D721Med (cell line): ENCODE data around the gene SLC4A4.

Source experiments
- DNase-seq: peaks from one replicate; pipeline ENCODE4 v3.0.0; 2011; ENCODE audit warnings: low spot score; ENCODE audit not compliant: insufficient read length
- FAIRE-seq: peaks from 2 replicates; lab custom pipeline; 2011; peaks lifted over from hg19 to GRCh38; lab: Jason Lieb, UNC
- TF ChIP-seq, protein P1 (sequence below): IDR thresholded peaks from 2 replicates; pipeline ENCODE4 v1.5.1; 2012; ENCODE audit warnings: mild to moderate bottlenecking, control low read depth; ENCODE audit not compliant: insufficient read depth; ENCODE audit errors: missing control alignments

Gene SLC4A4

DNA sequence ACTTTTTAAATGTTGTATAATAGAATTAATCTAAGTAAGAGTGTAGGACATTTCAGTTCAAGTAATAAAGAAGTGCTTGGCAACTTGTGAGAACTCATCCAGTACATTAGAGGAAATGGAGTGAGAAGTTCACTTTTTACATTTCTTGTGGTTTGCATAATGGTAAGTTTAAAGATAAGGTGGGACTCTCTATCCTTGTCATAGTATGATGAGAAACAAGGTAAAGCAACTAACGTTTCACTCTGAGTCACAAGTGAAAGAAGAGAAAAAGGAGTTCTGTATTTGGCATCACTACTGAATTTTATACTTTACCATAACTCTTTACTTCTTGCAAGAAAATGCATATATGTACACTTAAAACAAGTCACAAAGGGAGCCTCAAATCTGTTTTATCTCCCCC, 219.4 kb downstream of the SLC4A4 start:
- no peak for DNase-seq
- TF ChIP-seq, protein P1, sequence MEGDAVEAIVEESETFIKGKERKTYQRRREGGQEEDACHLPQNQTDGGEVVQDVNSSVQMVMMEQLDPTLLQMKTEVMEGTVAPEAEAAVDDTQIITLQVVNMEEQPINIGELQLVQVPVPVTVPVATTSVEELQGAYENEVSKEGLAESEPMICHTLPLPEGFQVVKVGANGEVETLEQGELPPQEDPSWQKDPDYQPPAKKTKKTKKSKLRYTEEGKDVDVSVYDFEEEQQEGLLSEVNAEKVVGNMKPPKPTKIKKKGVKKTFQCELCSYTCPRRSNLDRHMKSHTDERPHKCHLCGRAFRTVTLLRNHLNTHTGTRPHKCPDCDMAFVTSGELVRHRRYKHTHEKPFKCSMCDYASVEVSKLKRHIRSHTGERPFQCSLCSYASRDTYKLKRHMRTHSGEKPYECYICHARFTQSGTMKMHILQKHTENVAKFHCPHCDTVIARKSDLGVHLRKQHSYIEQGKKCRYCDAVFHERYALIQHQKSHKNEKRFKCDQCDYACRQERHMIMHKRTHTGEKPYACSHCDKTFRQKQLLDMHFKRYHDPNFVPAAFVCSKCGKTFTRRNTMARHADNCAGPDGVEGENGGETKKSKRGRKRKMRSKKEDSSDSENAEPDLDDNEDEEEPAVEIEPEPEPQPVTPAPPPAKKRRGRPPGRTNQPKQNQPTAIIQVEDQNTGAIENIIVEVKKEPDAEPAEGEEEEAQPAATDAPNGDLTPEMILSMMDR, result no peak
- no peak for FAIRE-seq

DNA sequence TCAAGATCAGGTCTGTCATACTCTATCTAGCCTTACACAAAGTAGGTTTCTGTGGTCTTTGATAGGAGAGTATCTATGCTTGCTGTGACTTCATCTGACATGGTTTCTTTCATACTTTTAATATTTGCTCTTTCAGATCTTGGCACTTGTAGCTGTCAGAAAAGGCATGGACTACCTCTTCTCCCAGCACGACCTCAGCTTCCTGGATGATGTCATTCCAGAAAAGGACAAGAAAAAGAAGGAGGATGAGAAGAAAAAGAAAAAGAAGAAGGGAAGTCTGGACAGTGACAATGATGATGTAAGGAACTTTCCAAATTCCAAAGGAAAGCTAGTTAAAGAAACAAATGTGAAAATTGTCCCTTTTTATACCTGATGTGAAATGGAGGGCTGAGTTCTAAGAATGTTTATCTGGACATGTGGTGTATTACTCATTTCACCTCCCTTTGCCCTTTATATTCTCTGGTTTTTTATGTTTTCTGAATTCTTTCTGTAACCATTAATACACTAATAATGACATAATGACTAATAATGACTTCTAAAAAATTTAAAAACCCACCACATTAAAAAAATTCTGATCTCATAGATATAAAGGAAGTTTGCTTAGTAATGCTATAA, 221.2 kb downstream of the SLC4A4 start:
- no peak for FAIRE-seq
- TF ChIP-seq, protein P1, result no peak
- no peak for DNase-seq

DNA sequence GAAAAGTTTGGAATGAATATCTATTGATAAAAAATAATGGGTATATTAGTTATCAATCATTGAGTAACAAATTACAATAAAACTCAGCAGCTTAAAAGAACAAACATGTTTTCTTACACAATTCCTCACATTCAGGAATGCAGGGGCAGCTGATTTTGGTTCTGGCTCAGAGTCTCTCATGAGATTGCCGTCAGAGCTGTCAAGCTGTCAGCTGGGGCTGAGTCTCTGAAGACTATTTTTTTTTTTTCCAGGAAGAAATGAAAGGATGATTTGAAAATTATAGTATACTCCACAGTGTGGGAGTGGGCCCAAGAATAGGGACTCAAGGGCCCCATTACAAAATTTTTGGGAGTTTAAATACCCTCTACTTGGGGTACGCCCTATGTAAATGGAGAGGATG, 226.0 kb downstream of the SLC4A4 start:
- FAIRE-seq, result no peak
- TF ChIP-seq, protein P1, result no peak
- DNase-seq, result no peak

DNA sequence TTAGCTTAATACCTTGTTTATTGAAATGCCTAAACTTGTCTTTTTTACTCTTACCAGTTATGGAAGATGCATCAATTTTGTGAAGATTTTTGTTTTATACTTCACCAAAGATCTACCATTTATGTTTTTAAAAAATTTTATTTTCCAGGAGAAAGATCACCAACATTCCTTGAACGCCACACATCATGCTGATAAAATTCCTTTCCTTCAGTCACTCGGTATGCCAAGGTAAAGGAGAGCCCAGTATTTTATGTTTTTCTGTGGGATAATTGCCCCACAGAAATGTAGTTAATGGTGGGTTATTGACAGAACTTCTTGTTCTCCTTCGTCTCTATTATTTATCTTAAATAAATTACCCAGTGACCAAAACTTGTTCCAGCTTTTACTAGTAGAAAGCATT, 228.0 kb downstream of the SLC4A4 start:
- TF ChIP-seq, protein P1, result no peak
- FAIRE-seq, result no peak
- DNase-seq, result no peak

DNA sequence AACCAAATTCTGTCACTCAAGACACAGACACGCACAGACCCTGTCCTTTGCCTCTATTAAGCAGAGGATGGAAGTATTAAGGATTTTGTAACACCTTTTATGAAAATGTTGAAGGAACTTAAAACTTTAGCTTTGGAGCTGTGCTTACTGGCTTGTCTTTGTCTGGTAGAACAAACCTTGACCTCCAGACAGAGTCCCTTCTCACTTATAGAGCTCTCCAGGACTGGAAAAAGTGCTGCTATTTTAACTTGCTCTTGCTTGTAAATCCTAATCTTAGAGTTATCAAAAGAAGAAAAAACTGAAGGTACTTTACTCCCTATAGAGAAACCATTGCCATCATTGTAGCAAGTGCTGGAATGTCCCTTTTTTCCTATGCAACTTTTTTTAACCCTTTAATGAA, 229.3 kb downstream of the SLC4A4 start:
- FAIRE-seq, result no peak
- DNase-seq, result no peak
- TF ChIP-seq, protein P1, result no peak

DNA sequence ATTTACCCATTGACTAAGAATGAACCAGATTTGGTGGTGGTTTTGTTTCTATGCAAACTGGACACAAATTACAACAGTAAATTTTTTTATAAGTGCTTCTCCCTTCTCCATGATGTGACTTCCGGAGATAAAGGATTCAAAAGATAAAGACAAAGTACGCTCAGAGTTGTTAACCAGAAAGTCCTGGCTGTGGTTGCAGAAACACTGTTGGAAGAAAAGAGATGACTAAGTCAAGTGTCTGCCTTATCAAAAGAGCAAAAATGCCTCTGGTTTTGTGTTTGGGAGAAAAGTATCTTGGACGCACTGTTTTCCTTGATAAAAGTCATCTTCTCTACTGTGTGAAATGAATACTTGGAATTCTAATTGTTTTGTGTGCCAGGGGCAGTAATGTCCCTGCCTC, 231.7 kb downstream of the SLC4A4 start:
- FAIRE-seq, result no peak
- TF ChIP-seq, protein P1, result no peak
- DNase-seq, result no peak

DNA sequence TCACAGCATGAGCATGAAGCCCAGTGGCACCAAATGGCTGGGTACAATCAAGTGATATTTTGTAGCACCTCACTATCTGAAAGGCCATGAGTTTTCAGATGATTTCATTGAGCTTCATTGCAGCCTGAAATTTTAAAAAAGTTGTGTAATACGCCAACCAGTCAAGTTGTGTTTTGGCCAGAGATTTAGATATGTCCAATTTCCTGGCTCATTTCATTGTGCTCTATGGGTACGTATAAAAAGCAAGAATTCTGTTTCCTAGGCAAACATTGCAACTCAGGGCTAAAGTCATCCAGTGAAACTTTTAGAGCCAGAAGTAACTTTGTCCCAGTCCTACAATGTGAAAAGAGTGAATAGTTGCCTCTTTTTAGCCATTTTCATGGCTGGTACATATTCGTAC, 232.5 kb downstream of the SLC4A4 start:
- FAIRE-seq, result no peak
- DNase-seq, result no peak
- TF ChIP-seq, protein P1, result no peak
